SU-DHL-6 (cell line): ENCODE results near the gene SPEG.

Experiments used
- EZH2phosphoT487 ChIP-seq: fragments of 200-600 bp; sonication (generic), shearing (Covaris generic); conservative IDR thresholded peaks from 2 replicates; pipeline ENCODE4 v1.6.1; 2018; ENCODE audit warnings: mild to moderate bottlenecking, antibody characterized with exemption, low read length, moderate library complexity, mixed read lengths
- TF ChIP-seq, protein P1 (sequence below): fragments of 200-600 bp; sonication (generic); IDR thresholded peaks from one replicate; pipeline ENCODE4 v1.5.1; 2017; ENCODE audit warnings: antibody characterized with exemption, mild to moderate bottlenecking, low read length, moderate library complexity; ENCODE audit not compliant: insufficient read depth, poor library complexity, severe bottlenecking

DNA sequence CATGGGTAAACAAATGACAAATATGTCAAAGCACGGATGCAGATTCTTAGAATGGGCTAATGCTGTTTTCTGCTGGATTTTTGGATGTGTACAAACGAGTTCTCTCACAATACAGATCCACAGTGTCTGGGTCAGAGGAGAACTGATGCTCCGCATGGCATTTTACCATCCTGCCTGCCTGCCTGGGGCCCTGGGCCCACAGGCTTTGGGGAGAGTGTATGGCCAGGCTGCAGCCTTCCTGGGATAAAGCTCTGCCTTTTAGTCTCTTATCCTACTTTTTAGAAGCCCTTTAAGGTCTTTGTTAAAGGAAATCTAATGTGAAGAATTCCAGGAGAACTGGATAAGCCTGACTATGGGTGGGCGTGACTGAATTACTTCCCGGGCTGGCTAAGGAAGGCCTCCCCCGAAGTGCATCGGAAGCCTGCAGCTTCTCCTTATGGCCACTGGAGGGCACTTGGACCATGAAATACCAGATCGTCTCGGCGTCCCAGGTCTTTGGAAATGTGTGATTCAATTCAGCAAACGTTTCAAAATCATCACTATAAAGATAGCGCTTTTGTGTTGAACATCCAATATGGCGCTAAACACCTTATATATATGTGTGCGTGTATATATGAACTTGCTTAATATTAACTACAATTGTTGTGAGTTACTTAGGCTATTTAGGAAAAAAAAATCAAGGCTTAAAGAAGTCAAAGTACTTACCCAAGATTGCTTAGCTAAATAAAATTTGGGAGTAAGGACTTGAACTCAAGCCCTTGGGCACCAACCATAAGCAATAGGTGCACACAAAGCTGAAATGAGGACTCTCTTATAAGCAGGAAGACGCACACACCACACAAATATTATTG lies 31.8 kb upstream of the SPEG start:
- TF ChIP-seq, protein P1, sequence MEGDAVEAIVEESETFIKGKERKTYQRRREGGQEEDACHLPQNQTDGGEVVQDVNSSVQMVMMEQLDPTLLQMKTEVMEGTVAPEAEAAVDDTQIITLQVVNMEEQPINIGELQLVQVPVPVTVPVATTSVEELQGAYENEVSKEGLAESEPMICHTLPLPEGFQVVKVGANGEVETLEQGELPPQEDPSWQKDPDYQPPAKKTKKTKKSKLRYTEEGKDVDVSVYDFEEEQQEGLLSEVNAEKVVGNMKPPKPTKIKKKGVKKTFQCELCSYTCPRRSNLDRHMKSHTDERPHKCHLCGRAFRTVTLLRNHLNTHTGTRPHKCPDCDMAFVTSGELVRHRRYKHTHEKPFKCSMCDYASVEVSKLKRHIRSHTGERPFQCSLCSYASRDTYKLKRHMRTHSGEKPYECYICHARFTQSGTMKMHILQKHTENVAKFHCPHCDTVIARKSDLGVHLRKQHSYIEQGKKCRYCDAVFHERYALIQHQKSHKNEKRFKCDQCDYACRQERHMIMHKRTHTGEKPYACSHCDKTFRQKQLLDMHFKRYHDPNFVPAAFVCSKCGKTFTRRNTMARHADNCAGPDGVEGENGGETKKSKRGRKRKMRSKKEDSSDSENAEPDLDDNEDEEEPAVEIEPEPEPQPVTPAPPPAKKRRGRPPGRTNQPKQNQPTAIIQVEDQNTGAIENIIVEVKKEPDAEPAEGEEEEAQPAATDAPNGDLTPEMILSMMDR, result peak; percentile 89
- TF ChIP-seq EZH2phosphoT487, result no peak
